ENCODE results near the gene SLA2.
"Not testable (repeated sequence)": the region's sequence is repeated elsewhere in the genome, so short reads cannot be mapped to it uniquely, and the experiment has no call there.

The SLA2 gene

GRCh38 chr20:36644706-36645095 lies 1.3 kb downstream of the SLA2 start:
- no peak for DNase-seq

GRCh38 chr20:36644032-36644705 lies 1.8 kb downstream of the SLA2 start:
- DNase-seq: no peak

- no peak for DNase-seq
Measured at GRCh38 chr20:36642136-36642535, 3.9 kb downstream of the SLA2 start.

DNA sequence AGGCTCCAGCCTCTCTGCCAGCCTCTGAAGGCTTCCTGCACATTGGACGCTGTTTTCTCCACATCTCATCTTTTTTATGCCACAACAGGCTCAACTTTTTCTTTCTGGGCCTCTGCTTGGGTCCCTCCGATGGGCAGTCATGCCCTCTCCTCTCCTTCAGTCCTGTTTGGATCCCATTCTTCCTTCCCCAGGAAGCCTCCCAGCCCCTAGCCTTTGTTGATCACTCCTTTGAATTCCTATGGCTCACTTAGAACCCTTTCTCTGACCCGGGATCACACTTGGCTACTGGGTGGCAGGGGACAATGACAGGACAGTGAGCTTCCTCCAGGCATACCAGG lies 4.5 kb downstream of the SLA2 start:
- no peak for DNase-seq

- not testable (repeated sequence) for DNase-seq
Measured at GRCh38 chr20:36638876-36639400, 7.1 kb downstream of the SLA2 start.

GRCh38 chr20:36634342-36634741 lies 11.7 kb downstream of the SLA2 start:
- DNase-seq: no peak

DNA sequence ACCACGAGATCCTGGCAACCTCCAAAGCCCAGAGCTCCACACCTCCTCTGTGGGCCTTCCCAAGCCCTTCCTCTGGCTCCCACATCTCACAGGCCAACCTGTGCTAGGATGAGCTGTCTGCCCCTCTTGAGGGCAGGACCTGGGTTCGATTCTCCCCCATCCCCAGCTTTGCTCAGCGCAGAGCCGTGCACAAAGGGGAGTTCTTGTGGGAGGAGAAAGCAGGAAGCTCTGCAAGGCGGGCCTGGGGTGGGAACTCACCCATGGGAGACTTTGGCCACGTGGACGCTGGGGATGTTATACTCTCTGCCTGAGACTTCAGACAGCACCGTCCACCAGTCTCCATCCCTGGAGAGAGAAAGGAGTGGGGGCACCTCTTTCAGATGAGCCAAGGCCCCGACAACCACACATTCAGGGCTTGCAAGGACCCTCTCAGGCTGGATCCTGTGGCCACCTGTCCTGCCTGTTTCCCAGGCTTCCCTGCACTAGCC lies 12.7 kb downstream of the SLA2 start:
- no peak for DNase-seq

GRCh38 chr20:36632487-36633284 lies 13.3 kb downstream of the SLA2 start:
- no peak for DNase-seq

- no peak for DNase-seq
Measured at GRCh38 chr20:36632147-36632486, 13.9 kb downstream of the SLA2 start.

GRCh38 chr20:36631646-36632045 lies 14.3 kb downstream of the SLA2 start:
- DNase-seq: no peak

DNA sequence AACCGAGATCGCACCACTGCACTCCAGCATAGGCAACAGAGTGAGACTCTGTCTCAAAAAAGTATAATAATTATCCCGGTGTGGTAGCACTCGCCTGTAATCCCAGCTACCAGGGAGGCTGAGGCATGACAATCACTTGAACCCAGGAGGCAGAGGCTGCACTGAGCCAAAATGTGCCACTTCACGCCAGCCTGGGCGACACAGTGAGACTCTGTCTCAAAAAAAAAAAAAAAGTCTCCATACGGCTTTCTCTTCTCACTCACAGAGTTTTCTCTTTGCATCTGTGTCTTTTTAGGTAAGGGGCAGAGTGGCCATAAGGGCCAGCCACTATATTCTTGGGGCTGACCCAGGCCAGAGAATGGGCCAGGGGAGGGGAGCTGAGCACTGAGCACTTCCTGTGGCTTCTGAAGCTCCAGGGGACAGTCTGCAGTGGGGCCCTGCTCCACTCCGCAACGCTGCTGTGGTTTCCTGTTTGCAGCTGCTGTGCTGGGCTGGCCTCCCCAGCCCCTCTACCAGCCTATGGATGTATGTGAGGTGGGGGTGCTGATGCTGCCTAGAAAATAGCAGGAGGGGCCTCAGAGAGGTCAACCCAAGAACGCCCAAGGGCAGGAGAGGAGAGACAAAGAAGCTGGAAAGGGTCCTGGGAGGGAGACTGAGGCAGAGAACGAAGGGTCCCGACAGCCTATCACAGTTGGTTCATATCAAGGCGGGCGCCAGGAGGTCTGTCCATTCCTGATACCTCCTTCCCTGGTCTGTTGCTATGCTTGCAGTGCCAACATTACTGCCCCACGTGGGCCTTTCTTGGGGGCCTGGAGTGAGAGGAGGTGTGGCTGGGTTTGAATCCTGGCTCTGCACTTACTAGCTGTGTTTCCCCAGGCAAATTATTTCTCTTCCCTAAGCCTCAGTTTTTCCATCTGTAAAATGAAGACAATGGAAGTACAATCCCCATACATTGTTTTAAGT lies 16.0 kb downstream of the SLA2 start:
- DNase-seq: no peak

- no peak for DNase-seq
Measured at GRCh38 chr20:36628076-36628475, 17.9 kb downstream of the SLA2 start.

DNA sequence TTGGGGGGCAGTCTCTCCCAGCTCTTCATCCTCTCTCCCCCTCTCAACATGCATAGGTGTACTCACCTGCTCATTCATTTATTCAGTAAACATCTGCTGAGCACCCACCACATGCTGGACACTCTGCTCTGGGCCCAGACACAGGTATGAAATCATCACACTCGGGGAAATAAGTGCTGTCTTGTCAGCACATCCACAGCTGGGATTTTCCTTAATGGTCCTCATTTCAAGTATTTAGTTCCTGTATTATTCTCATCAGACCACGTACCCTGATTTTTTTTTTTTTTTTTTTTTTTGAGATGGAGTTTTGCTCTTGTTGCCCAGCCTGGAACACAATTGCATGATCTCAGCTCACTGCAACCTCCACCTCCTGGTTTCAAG lies 21.1 kb downstream of the SLA2 start:
- DNase-seq: no peak

DNA sequence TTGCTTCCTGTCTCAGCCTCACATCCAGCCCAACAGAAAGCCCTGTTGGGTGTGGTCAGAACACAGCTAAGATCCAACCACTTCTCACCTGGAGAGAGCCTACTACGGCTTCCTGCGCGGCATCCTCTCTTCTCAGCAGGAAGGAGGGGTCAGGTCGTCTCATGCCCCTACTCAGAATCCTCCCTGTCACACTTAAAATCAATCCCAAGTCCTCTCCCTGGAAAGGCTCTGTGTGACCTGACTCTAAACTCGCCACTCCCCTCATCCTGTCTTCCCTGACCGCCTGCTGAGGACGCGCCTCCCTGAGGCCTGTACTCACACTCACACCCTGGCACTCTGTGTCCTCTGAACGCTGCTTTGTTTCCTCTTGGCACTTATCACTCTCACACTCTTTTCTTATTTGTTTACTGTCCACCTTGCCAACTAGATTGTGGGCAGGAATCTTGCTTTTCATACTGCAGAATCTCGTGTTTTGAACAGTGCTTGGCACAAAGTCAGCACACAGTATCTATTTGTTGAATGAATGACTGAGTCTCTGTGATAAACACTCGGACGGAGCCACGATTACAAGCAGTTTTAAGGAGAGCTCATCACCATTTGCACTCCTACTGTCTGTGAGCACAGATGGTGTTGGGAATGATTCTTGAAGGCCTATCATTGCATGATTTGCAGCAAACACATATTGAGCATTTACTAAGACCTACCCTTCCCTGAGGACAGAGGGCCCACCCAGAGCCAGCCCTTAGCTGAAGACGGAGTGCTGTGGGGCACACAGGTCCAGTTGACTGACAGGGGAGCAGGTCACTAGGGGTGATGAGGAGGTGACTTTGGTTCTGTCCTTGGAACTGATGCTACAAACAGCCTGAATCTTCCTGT lies 21.7 kb downstream of the SLA2 start:
- DNase-seq: no peak

GRCh38 chr20:36623444-36623843 lies 22.6 kb downstream of the SLA2 start:
- no peak for DNase-seq

GRCh38 chr20:36620917-36621316 lies 25.1 kb downstream of the SLA2 start:
- no peak for DNase-seq

DNA sequence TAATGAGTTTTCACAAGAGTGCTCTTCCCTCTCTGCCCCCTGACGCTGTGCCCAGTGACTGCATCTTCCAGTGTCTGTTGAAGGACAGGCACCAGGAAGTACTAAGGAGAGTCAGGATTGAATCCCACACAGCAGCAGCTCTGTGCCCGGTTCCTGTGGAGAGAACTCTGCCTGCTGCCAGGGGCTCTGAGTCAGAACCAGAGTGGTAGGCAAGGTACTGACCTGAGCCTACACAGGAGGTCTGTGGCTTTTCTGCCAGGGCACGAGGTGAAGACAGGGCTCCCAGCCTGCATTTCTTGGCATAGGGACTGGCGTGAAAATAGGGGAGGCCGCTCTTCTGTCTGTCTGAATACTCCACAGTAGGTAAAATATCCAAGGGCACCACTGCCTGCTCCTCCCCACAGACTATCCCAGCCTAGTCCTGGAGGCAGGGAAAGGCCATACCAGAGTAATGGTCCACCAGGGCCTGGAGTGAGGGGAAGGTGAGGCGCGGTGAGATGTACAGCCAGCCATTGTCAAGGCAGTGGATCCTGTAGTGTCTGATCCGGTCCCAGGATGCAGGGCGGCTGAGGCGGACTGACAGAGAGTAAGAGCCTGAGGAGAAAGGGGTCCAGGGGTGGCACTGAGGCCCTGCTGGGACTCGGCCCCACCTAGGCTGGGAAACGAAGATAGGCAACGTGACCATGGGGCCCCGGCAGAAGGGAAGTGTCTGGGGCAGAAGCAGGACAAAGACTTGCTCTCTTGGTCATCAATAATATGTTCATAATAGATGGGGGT lies 31.0 kb downstream of the SLA2 start:
- no peak for DNase-seq

- peak; percentile 25 for DNase-seq
Measured at GRCh38 chr20:36613974-36614373, 32.0 kb downstream of the SLA2 start.

DNA sequence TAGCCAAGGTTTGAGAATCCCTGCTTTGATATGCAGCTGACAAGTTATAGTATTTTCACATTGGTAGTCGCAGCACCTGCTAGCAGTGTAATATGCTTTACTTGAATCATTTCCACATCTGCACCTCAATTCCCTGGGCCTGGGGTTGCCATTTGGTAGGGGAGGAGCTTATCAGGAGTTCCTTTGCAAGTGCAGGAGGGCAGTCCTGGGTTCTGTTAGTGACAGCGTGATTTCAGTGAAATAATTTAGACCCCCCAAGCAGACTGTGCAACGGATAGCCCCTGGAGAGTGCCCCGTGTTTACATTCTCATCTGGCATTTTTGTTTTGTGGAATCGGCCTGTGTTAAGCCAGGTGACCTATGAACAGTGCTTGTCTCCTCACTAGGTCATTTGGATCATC lies 34.4 kb downstream of the SLA2 start:
- no peak for DNase-seq

DNA sequence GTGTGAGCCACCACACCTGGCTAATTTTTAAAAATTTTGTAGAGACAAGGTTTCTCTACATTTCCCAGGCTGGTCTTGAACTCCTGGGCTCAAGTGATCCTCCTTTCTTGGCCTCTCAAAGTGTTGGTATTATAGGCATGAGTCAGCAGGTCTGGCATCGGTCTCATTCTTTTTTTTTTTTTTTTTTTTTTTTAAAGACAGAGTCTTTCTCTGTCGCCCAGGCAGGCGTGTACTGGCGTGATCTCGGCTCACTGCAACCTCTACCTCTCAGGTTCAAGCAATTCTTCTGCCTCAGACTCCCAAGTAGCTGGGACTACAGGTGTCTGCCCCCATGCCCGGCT lies 37.6 kb downstream of the SLA2 start:
- DNase-seq: not testable (repeated sequence)

- no peak for DNase-seq
Measured at GRCh38 chr20:36607586-36608387, 38.2 kb downstream of the SLA2 start.
